Activated T-helper 2 cell treated with anti-CD3 and anti-CD28 coated beads, Interferon-gamma antibody, Interleukin-2, Interleukin-4, amounts not matched to agents 10 μg/mL and 5 μg/mL and 100 μg/mL, durations not matched to agents 14 hours and 24 hours and 36 hours (primary cell): ENCODE data around the gene IMPG1. TPM values are rescaled to one million over a fixed set of nuclear protein-coding genes. Genes with fewer than 3 reads are reported as not detected.

Experiments
- DNase-seq: peaks from one replicate; pipeline ENCODE4 v3.0.0; 2021; ENCODE audit warnings: low spot score
- H3K27ac Mint-ChIP-seq: one replicate; pipeline ENCODE4 v1.8.0; 2021; ENCODE audit warnings: mixed read lengths
- H3K27me3 Mint-ChIP-seq: one replicate; pipeline ENCODE4 v1.8.0; 2021; ENCODE audit warnings: low read depth, mixed read lengths
- H3K36me3 Mint-ChIP-seq: one replicate; pipeline ENCODE4 v1.8.0; 2021; ENCODE audit warnings: low read depth, mixed read lengths
- H3K4me1 Mint-ChIP-seq: one replicate; pipeline ENCODE4 v1.8.0; 2021; ENCODE audit warnings: low read depth, mixed read lengths
- H3K4me3 Mint-ChIP-seq: one replicate; pipeline ENCODE4 v1.8.0; 2021; ENCODE audit warnings: low read depth, mild to moderate bottlenecking, moderate library complexity, mixed read lengths
- H3K9me3 Mint-ChIP-seq: one replicate; pipeline ENCODE4 v1.8.0; 2021; ENCODE audit warnings: mixed read lengths
- intact Hi-C: fragments of 100-400 bp; cut with micrococcal nuclease; formaldehyde crosslinking; loops from one replicate; pipeline ENCODE4 v1.15.1; 2023
- total RNA-seq: library from RNA; stranded (reverse); gene quantifications from 2 replicates; pipeline ENCODE4 v1.2.3, GENCODE V29; 2022

IMPG1 gene, protein sequence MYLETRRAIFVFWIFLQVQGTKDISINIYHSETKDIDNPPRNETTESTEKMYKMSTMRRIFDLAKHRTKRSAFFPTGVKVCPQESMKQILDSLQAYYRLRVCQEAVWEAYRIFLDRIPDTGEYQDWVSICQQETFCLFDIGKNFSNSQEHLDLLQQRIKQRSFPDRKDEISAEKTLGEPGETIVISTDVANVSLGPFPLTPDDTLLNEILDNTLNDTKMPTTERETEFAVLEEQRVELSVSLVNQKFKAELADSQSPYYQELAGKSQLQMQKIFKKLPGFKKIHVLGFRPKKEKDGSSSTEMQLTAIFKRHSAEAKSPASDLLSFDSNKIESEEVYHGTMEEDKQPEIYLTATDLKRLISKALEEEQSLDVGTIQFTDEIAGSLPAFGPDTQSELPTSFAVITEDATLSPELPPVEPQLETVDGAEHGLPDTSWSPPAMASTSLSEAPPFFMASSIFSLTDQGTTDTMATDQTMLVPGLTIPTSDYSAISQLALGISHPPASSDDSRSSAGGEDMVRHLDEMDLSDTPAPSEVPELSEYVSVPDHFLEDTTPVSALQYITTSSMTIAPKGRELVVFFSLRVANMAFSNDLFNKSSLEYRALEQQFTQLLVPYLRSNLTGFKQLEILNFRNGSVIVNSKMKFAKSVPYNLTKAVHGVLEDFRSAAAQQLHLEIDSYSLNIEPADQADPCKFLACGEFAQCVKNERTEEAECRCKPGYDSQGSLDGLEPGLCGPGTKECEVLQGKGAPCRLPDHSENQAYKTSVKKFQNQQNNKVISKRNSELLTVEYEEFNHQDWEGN
- not detected in 2 replicates for total RNA-seq

- H3K9me3 Mint-ChIP-seq: peaks cover 12% of the 10 kb centered on the region
- no peaks in the 10 kb centered on the region for H3K27me3 Mint-ChIP-seq
- H3K27ac Mint-ChIP-seq: no peak within 1 kb of the TSS
- H3K4me1 Mint-ChIP-seq: no peaks in the 10 kb centered on the region
- no peak within 1 kb of the TSS for H3K4me3 Mint-ChIP-seq
- H3K36me3 Mint-ChIP-seq: no peaks in the 10 kb centered on the region
- intact Hi-C loops: no loop called here
- DNase-seq: no peak
Observed at GRCh38 chr6:76072562-76072961, at the start of gene IMPG1. Gene IMPG1 (minus strand): TSS chr6:76072662. CDS start chr6:76072488, 174 bp downstream.

DNA sequence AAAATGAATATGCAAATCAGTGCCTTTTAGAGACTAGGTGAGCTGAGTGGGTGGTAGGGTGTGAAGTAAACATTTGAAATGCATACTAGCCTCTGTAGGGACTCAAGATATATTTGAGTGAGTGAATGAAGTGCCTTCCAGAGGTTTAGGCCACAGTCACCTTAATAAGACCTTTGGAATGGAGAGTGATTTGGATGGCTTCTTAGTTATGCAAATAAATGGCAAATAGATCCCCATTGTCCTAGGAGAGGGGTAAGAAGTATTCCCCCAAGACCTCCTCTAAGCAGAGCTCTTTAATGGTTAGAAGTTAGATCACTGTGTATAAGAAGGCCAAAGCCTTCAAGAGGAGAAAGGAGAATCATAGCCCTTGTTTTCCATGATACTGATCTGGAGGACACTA is 47.8 kb upstream of the IMPG1 start:
- intact Hi-C loops: no loop called here
- Mint-ChIP-seq H3K9me3 (peaks cover 30% of the 10 kb centered on the region), H3K27ac (no peak overlapping the region), H3K27me3 (no peaks in the 10 kb centered on the region), H3K4me3 (no peak overlapping the region), H3K4me1 (no peaks in the 10 kb centered on the region), H3K36me3 (no peaks in the 10 kb centered on the region)
- no peak for DNase-seq

DNA sequence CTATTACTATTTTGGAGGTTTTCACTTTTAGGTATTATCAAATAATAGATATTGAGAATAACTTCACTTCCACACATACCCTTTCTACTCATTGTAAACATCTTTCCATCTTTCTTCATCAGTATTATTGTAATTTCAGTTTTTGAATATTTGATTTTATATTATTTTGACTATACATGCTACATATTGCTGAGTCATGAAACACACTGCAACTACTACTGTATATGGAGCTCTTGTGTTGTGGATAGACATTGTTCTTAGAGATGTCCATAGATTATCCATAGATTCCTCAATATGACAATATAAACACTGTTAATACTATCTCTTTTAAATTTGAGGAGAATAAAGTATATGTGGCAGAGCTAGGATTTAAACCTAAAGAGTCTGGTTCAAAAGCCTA is 819 bp upstream of the IMPG1 start:
- Mint-ChIP-seq H3K9me3 (peaks cover 7% of the 10 kb centered on the region), H3K27ac (no peak overlapping the region), H3K27me3 (no peaks in the 10 kb centered on the region), H3K4me1 (no peaks in the 10 kb centered on the region), H3K36me3 (no peaks in the 10 kb centered on the region), H3K4me3 (no peak overlapping the region)
- intact Hi-C loops: no loop called here
- DNase-seq: no peak

GRCh38 chr6:76057469-76057868 is 15.0 kb downstream of the IMPG1 start:
- Mint-ChIP-seq H3K27ac (no peak overlapping the region), H3K36me3 (no peaks in the 10 kb centered on the region), H3K27me3 (no peaks in the 10 kb centered on the region), H3K9me3 (peaks cover 10% of the 10 kb centered on the region), H3K4me3 (no peak overlapping the region), H3K4me1 (no peaks in the 10 kb centered on the region)
- DNase-seq: no peak
- intact Hi-C loops: no loop called here

- no peak for DNase-seq
- H3K36me3 Mint-ChIP-seq: no peaks in the 10 kb centered on the region
- intact Hi-C loops: no loop called here
- no peak overlapping the region for H3K4me3 Mint-ChIP-seq
- H3K27ac Mint-ChIP-seq: no peak overlapping the region
- H3K9me3 Mint-ChIP-seq: peaks cover 16% of the 10 kb centered on the region
- no peaks in the 10 kb centered on the region for H3K27me3 Mint-ChIP-seq
- no peaks in the 10 kb centered on the region for H3K4me1 Mint-ChIP-seq
Observed at GRCh38 chr6:76052314-76052713, 20.1 kb downstream of the IMPG1 start.

GRCh38 chr6:76043690-76044089 is 28.8 kb downstream of the IMPG1 start:
- intact Hi-C loops: no loop called here
- no peaks in the 10 kb centered on the region for H3K36me3 Mint-ChIP-seq
- no peaks in the 10 kb centered on the region for H3K27me3 Mint-ChIP-seq
- no peak overlapping the region for H3K4me3 Mint-ChIP-seq
- DNase-seq: no peak
- no peaks in the 10 kb centered on the region for H3K4me1 Mint-ChIP-seq
- H3K9me3 Mint-ChIP-seq: peaks cover 3% of the 10 kb centered on the region
- no peak overlapping the region for H3K27ac Mint-ChIP-seq

- H3K36me3 Mint-ChIP-seq: no peaks in the 10 kb centered on the region
- H3K4me1 Mint-ChIP-seq: no peaks in the 10 kb centered on the region
- H3K27ac Mint-ChIP-seq: no peak overlapping the region
- no peak for DNase-seq
- intact Hi-C loops: no loop called here
- H3K4me3 Mint-ChIP-seq: no peak overlapping the region
- no peaks in the 10 kb centered on the region for H3K27me3 Mint-ChIP-seq
- H3K9me3 Mint-ChIP-seq: peaks cover 5% of the 10 kb centered on the region
Observed at GRCh38 chr6:76035713-76036112, 36.7 kb downstream of the IMPG1 start.

DNA sequence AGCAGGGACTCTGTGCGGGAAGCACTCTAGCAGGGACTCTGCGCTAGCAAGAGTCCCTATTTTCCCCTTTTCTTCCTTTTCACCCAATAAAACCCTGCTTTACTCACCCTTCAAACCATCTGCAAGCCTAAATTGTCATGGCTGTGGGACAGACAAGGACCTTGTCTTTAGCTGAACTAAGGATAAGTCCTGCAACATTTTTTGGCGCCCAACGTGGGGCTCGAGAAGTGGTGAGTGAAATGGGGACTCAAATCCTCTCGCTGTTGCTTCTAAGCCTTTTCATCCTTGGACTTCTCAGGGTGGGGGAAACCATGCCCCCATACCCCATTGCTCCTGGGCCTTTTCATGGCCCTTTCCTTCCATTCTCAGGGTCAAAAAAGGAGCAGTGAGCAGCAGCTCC is 46.4 kb downstream of the IMPG1 start:
- Mint-ChIP-seq H3K4me3 (no peak overlapping the region), H3K27me3 (no peaks in the 10 kb centered on the region), H3K27ac (no peak overlapping the region), H3K9me3 (peaks cover 48% of the 10 kb centered on the region), H3K4me1 (no peaks in the 10 kb centered on the region), H3K36me3 (peaks cover 5% of the 10 kb centered on the region)
- intact Hi-C loops: no loop called here
- DNase-seq: no peak

DNA sequence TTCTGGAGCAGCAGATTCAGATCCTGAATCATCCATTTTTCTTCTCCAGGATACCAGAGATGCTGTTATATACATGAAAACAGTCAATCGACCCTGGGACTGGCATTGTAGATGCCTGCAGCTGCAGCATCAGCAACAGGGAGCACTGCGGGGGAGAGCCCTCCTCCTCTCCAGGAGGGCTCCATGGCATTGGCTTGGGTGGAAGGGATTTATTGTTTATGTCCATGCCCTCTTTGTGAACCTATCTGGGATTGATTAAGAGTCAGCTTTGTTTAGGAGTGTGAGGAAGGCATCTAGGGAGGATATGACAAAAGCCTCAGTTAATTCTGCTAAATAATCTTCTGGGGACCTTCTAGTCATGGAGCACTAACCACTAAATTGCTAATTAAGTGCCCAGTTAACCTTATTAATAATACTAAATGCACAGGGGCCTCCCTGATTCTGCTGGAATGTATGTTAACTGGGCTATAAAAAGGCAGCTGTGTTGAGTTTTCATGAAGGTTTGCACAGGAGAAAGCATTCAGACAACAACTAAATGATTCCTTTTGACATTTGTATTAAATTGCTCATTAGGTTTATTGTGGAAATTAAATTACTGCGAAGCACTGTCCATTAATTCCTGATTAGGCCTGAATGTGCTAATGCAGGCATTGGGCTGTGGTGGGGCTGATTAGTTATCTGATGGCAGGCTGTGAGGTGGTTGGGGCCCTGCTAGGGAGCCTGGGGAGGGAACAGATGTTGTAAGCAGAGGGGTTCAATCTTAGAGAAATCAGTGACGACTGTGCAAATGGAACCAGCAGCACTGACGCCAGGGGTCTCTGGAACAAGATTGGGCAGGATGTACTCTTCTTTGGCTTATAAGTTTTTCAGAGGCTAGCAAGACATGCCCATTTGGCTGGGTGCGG is 57.6 kb downstream of the IMPG1 start:
- intact Hi-C loops: no loop called here
- Mint-ChIP-seq H3K27me3 (no peaks in the 10 kb centered on the region), H3K9me3 (no peaks in the 10 kb centered on the region), H3K4me1 (no peaks in the 10 kb centered on the region), H3K36me3 (no peaks in the 10 kb centered on the region), H3K4me3 (no peak overlapping the region), H3K27ac (peak overlapping the region; percentile 12)
- DNase-seq: no peak

GRCh38 chr6:76004202-76004601 is 68.3 kb downstream of the IMPG1 start:
- Mint-ChIP-seq H3K9me3 (no peaks in the 10 kb centered on the region), H3K36me3 (no peaks in the 10 kb centered on the region), H3K27me3 (no peaks in the 10 kb centered on the region), H3K4me3 (no peak overlapping the region), H3K4me1 (no peaks in the 10 kb centered on the region), H3K27ac (no peak overlapping the region)
- DNase-seq: no peak
- intact Hi-C loops: no loop called here

DNA sequence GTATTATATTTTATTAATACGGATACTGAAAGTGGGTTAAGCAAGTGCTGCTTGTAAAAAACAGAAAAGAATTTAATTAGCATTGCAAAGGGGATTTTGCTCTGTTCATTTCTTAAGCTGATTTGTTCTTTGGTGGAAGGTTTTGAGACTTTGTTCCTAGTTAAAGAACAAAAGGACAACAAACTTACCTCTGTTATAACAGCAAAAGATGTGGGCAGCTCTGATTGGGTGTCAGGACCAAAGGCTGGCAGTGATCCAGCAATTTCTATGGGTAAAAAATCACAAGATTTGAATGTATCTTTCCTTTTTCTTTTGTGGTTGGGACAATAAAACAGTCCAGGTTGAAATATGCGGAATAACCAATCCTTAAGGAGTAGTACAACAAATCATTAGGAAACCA is 68.8 kb downstream of the IMPG1 start:
- Mint-ChIP-seq H3K36me3 (no peaks in the 10 kb centered on the region), H3K27ac (no peak overlapping the region), H3K4me3 (no peak overlapping the region), H3K27me3 (no peaks in the 10 kb centered on the region), H3K9me3 (no peaks in the 10 kb centered on the region), H3K4me1 (no peaks in the 10 kb centered on the region)
- no peak for DNase-seq
- intact Hi-C loops: no loop called here

DNA sequence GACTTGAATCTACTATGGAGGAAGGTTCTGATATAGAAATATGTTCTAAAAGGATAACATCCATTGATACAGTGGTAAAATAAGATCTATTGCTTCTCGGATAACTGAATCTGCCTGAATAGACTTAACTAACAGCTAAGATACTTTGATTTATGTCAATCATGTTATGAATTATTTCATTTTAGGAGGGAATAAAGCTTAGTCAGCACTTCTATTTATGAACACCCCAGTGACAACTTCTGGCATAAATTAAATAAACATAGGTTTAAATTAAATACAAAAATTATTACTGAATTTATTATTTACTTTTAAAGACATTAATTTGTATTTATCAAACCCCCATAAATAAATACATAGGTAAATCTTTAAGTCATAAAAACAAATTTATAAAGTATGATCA is 69.3 kb downstream of the IMPG1 start:
- DNase-seq: no peak
- H3K27ac Mint-ChIP-seq: no peak overlapping the region
- no peaks in the 10 kb centered on the region for H3K9me3 Mint-ChIP-seq
- H3K4me3 Mint-ChIP-seq: no peak overlapping the region
- no peaks in the 10 kb centered on the region for H3K36me3 Mint-ChIP-seq
- intact Hi-C loops: no loop called here
- no peaks in the 10 kb centered on the region for H3K27me3 Mint-ChIP-seq
- no peaks in the 10 kb centered on the region for H3K4me1 Mint-ChIP-seq
